ENCODE data around the gene LEMD2. TPM values are rescaled to one million over a fixed set of nuclear protein-coding genes. Genes with fewer than 3 reads are reported as not detected.

The LEMD2 gene
- total and polyA plus RNA-seq, 2 experiments from 2014 or later: 21.5 to 67.5 TPM

DNA sequence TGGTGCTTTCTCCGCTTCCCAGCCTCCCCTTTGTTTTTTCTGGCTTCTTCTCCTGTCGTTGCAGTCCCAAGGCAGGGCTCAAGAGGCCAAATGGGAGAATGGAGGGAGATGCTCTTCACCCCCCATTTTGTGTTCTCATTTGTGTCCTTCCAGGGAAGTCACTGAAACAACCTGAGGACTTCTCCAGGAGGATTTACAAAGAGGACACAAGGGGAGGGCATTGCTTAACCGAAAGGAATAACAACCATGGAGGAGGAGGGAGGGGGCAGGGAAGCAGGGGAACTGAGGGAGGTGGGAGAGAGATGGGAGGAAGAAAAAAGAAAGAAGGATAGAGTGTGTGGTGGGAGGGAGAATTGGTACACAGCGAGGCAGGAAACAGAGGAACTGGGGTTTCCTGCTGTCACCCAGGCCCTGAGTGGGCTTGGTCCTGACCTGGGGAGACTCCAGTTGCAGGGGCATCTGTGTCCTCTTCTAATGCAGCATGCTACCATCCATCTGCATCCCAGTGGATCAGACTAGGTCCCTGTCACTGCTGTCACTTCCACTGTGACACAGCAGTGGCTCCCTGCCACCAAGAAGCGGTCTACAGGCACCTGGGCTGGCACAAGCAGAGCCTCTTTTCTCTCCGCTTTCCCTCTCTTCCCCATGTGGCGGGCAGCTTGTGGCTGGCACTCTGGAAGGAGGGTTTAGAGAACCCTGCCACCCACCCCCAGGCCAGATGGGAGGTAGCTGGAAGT, 32.0 kb upstream of the LEMD2 start:
- DNase-seq: no peak
- no peaks in the 10 kb centered on the region for H3K4me1 ChIP-seq (ENCODE audit: insufficient read depth)
- H3K79me2 ChIP-seq (ENCODE audit: insufficient read depth): no peaks in the 10 kb centered on the region
- in situ Hi-C loops (cut with MboI): no loop called here
- WGBS, 2 experiments (ENCODE audit: low coverage in 1 of 2, low lambda C conversion rate in 2 of 2, missing lambda C conversion rate in 2 of 2): 71 to 73% methylated on average over 6 to 7 of the region's 7 CpGs
- H3K4me2 ChIP-seq (ENCODE audit: unreplicated experiment): no peak overlapping the region
- H3K9me3 ChIP-seq (ENCODE audit: low read depth): no peaks in the 10 kb centered on the region
- no peaks in the 10 kb centered on the region for H3K9me2 ChIP-seq (ENCODE audit: insufficient read depth)
- no peak overlapping the region for H3K27ac ChIP-seq
- H3K4me3 ChIP-seq: no peak overlapping the region
- TF ChIP-seq EZH2 (IDR thresholded peaks at IDR 0.05; ENCODE audit: insufficient read depth, poor library complexity, severe bottlenecking) (no peak), EZH2phosphoT487 (IDR thresholded peaks at IDR 0.05; ENCODE audit: insufficient read depth, low read depth) (no peak)
- H2AFZ ChIP-seq: no peak overlapping the region
- peaks cover 5% of the 10 kb centered on the region; the same call in 1 of the 2 replicates for H3K27me3 ChIP-seq (replicated peaks; ENCODE audit: insufficient read depth)
- H3F3A ChIP-seq (ENCODE audit: insufficient read depth): no peaks in the 10 kb centered on the region
- H4K20me1 ChIP-seq (ENCODE audit: insufficient read depth): no peaks in the 10 kb centered on the region
- H3K36me3 ChIP-seq (ENCODE audit: low read depth): no peaks in the 10 kb centered on the region
- no peak overlapping the region for H3K9ac ChIP-seq

DNA sequence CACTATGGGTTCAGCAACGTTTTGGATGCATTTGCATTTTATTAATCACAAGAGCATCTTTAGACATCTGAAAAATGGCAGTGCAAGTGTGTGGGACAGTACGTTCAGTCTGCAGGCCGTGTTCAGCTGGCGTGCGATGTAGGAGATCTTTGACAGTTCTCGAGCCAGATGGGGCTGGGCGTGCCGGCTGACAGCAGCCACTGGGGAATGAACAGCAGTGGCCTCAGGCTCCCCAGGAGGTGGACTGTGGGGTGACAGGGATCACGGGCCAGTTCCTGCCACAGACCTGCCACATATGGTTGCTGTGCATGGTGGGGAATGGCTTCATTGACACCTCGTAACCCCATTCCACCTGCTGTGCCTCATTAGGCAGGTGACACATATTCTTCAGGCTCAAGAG, 31.3 kb upstream of the LEMD2 start:
- Histone ChIP-seq H3K27ac (no peak overlapping the region), H3F3A (ENCODE audit: insufficient read depth) (no peaks in the 10 kb centered on the region), H3K4me1 (ENCODE audit: insufficient read depth) (no peaks in the 10 kb centered on the region), H3K4me3 (no peak overlapping the region), H3K9me2 (ENCODE audit: insufficient read depth) (no peaks in the 10 kb centered on the region), H3K9me3 (ENCODE audit: low read depth) (no peaks in the 10 kb centered on the region), H3K27me3 (replicated peaks; ENCODE audit: insufficient read depth) (peaks cover 5% of the 10 kb centered on the region; the same call in 1 of the 2 replicates), H2AFZ (no peak overlapping the region), H3K9ac (no peak overlapping the region), H3K4me2 (ENCODE audit: unreplicated experiment) (no peak overlapping the region), H4K20me1 (ENCODE audit: insufficient read depth) (no peaks in the 10 kb centered on the region), H3K36me3 (ENCODE audit: low read depth) (no peaks in the 10 kb centered on the region), H3K79me2 (ENCODE audit: insufficient read depth) (no peaks in the 10 kb centered on the region)
- DNase-seq: peak; percentile 8
- TF ChIP-seq EZH2phosphoT487 (IDR thresholded peaks at IDR 0.05; ENCODE audit: insufficient read depth, low read depth) (no peak), EZH2 (IDR thresholded peaks at IDR 0.05; ENCODE audit: insufficient read depth, poor library complexity, severe bottlenecking) (no peak)
- in situ Hi-C loops (cut with MboI): no loop called here
- WGBS, 2 experiments (ENCODE audit: low coverage in 1 of 2, low lambda C conversion rate in 2 of 2, missing lambda C conversion rate in 2 of 2): 12 to 14% methylated on average over 10 of the region's 10 CpGs

GRCh38 chr6:33819021-33819420, 30.1 kb upstream of the LEMD2 start:
- Histone ChIP-seq H3K9me2 (ENCODE audit: insufficient read depth) (no peaks in the 10 kb centered on the region), H4K20me1 (ENCODE audit: insufficient read depth) (no peaks in the 10 kb centered on the region), H3K27ac (no peak overlapping the region), H3K9me3 (ENCODE audit: low read depth) (no peaks in the 10 kb centered on the region), H3K4me2 (ENCODE audit: unreplicated experiment) (no peak overlapping the region), H2AFZ (no peak overlapping the region), H3K79me2 (ENCODE audit: insufficient read depth) (no peaks in the 10 kb centered on the region), H3K4me1 (ENCODE audit: insufficient read depth) (no peaks in the 10 kb centered on the region), H3K27me3 (replicated peaks; ENCODE audit: insufficient read depth) (peaks cover 5% of the 10 kb centered on the region; the same call in 1 of the 2 replicates), H3K9ac (no peak overlapping the region), H3K36me3 (ENCODE audit: low read depth) (no peaks in the 10 kb centered on the region), H3K4me3 (no peak overlapping the region), H3F3A (ENCODE audit: insufficient read depth) (no peaks in the 10 kb centered on the region)
- in situ Hi-C loops (cut with MboI): no loop called here
- no peak for TF ChIP-seq EZH2phosphoT487 (IDR thresholded peaks at IDR 0.05; ENCODE audit: insufficient read depth, low read depth)
- no peak for TF ChIP-seq EZH2 (IDR thresholded peaks at IDR 0.05; ENCODE audit: insufficient read depth, poor library complexity, severe bottlenecking)
- no peak for DNase-seq
- 59 to 60% methylated on average over 4 of the region's 4 CpGs for WGBS, 2 experiments (ENCODE audit: low coverage in 1 of 2, low lambda C conversion rate in 2 of 2, missing lambda C conversion rate in 2 of 2)

GRCh38 chr6:33818293-33818692, 29.4 kb upstream of the LEMD2 start:
- Histone ChIP-seq H3K79me2 (ENCODE audit: insufficient read depth) (no peaks in the 10 kb centered on the region), H3K27ac (no peak overlapping the region), H3F3A (ENCODE audit: insufficient read depth) (no peaks in the 10 kb centered on the region), H3K4me3 (no peak overlapping the region), H3K9me3 (ENCODE audit: low read depth) (no peaks in the 10 kb centered on the region), H3K9me2 (ENCODE audit: insufficient read depth) (no peaks in the 10 kb centered on the region), H3K36me3 (ENCODE audit: low read depth) (no peaks in the 10 kb centered on the region), H3K9ac (no peak overlapping the region), H3K4me1 (ENCODE audit: insufficient read depth) (no peaks in the 10 kb centered on the region), H3K4me2 (ENCODE audit: unreplicated experiment) (no peak overlapping the region), H3K27me3 (replicated peaks; ENCODE audit: insufficient read depth) (peaks cover 1% of the 10 kb centered on the region; the same call in 1 of the 2 replicates), H2AFZ (no peak overlapping the region), H4K20me1 (ENCODE audit: insufficient read depth) (no peaks in the 10 kb centered on the region)
- 32 to 33% methylated on average over 3 of the region's 3 CpGs for WGBS, 2 experiments (ENCODE audit: low coverage in 1 of 2, low lambda C conversion rate in 2 of 2, missing lambda C conversion rate in 2 of 2)
- no peak for DNase-seq
- TF ChIP-seq EZH2 (IDR thresholded peaks at IDR 0.05; ENCODE audit: insufficient read depth, poor library complexity, severe bottlenecking): no peak
- no peak for TF ChIP-seq EZH2phosphoT487 (IDR thresholded peaks at IDR 0.05; ENCODE audit: insufficient read depth, low read depth)
- in situ Hi-C loops (cut with MboI): no loop called here
